NCI-H2107 treated with DMSO at 0.1 percent for 48 hours (cell line): ENCODE measurements around the gene UST.

ENCODE experiments used
- DNase-seq: peaks from one replicate; lab custom pipeline; 2025; ENCODE audit not compliant: unreplicated experiment; lab: John Stamatoyannopoulos, UW

The UST gene

DNA sequence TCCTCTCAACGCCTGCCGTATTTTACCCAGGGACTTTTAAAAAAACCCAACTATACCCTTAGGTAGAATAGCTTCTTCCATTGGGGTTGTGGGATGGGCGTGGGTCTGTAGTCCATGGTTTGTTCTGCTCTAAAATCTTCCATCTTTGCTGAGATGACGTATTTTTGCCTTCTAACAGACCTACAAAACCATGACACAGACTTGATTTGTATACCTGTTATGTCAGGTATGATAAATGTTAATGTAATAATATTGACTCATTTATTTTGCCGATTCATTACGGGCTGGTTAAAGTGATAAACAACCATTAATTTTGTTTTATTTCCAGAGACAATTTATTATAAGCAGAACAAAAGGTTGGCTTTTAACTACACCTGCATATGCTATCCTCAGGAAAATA, 48.7 kb downstream of the UST start:
- no peak for DNase-seq

DNA sequence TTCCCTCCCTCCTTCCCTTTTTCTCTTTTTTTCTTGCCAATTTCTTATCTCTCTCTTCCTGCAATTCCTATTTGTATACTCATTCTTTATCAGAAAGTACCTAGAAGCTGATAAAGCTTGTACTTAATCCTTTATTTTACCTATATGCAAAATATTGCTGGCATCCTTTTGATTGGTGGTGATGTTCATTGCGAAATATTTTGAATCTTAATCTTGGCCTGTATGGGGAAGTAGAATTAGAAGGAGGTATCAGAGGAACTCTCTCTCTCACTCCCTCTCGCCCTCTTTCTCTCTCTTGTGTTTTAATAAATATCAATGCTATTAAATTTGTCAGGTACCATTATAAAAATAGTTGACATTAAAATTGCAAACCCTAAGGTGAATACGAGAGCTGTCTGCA, 52.8 kb downstream of the UST start:
- no peak for DNase-seq

DNA sequence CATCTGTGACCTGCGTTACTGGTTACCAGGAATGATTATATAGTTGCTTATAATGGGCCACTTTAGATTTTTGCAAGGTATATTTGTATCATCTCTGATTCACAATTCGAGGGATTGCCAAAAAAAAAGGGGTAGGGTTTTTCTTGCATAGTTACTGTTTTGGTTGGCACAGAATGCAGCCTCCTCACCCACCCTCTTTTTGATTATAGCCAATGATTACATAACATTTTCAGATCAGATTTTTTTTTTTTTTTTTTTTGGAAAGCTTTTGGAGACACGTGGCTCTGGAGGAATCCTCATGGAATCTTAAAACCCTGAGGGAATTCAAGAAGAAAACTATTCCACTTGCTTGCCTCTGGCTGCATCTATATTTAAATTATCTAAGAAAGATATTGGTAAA, 53.7 kb downstream of the UST start:
- DNase-seq, result no peak

DNA sequence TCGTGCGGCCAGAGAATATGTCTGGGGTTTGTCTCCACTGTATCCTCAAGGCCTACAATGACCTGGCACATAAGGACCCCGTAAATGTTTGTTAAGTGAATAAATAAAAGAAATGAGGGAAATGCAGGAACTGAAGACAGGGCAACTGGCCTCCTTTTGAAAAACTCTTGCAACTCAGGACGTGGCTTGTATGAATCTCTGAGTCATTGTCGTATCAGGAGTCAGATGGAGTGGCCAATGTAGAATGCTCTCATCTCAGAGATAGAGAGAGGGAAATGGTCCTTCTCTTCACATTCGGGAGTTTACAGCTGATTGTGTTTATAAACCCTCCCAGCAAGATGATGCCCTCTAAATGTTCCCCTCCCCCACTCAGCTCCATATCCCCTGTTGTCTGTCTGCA, 57.1 kb downstream of the UST start:
- peak; percentile 15 for DNase-seq

DNA sequence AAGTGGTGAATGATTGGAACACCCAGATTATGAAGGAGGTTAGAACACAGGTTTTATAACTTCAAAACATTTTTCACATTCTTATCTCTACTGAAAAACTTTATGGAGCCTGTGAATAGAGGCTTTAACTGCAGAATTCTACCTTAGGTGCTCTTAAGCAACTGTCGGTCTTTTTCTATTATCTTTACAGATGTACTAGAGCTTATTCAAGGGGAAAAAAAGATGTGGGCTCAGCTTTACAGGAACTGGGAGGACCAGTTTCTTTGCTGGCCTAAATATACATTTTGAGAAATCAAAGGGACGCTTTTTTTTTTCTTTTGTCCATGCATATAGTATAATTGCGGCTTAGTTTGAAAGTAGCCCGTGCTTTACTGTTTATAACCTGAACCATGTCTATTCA, 58.9 kb downstream of the UST start:
- no peak for DNase-seq

DNA sequence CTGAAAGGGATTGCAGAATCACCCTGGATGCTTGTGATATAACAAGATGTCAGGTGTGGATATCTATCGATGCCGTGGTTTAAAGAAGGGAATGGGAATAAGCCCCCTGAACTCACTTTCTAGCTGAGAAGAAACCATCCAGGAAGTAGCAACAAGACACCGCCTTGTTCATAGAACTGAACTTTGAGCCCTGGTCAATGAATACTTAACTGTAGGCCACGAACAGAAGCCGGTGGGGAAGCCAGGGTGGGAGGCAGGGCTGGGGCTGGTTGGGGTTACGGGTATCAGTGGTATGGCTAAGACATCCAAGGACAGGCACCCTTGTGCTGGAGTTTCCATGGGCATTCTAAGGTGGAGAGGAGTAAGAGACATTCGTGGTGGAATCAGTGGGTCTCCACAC, 61.0 kb downstream of the UST start:
- no peak for DNase-seq

DNA sequence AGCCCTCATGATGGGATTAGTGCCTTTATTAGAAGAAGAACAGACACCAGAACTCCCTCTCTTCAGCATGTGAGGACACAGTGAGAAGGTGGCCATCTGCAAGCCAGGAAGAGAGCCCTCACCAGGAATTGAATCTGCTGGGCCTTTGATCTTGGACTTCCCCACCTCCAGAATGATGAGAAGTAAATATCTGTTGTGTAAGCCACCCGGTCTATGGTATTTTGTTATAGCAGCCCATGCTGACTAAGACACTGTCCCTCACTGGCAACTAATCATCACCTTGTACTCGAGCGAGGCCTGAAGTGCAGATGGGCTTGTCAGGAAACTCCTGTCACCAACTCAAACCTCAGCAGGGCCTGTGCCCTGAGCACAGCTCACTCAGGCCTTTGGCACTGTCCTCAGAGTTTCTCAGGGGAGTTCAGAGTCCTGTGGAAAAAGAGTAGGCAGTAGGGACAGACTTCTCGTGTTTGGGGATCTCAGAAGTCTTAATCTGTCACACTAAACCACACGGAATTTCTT, 62.0 kb downstream of the UST start:
- no peak for DNase-seq

DNA sequence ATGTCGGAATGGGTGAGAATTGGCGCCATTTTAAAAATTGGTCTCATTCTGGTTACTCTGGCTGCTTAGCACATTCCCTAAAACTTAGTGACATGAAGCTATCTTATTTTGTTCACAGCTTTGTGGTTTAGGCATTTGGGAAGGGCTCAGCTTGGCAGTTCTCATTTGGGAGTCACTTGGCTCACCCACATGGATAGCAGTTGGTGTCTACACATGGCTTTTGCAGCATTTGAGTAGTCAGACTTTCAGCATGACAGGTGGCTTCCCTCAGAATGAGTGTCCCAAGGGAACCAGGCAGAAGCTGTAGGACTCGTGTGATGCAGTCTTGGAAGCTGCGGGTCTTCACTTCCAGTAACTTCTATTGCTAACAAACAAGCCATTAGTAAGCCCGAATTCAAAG, 64.6 kb downstream of the UST start:
- no peak for DNase-seq

DNA sequence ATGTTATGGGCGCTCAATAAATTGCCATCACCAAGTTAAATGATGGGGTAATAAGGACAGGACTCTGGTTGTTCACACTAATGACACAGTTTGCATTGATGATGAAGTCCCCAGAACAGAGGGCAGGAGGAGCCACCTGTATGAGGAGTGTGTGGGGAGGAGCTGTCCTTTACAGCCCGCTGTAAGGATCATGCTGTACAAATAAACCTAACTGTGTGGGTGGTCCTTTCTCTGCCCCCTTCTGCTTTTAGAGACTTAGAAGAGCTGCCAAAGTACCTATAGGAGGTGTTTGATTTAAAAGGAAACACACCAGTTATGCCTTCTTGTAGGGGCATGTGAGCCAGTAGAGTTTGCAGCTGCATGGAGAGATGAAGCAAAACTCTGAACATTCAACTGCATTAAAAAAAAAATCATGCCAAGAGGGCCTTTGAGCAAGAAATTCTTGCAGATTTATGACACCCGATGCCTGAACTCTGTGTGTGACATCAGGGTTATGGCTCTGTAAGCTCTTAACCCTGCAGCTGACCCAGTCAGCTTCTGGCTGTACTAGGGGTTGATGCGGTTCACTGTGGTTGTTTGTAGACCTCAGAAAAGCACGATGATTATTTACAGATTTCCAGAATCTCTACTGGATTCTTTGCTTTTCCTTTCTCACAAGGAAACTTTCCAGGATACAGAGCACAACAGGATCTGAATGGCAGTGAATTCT, 67.4 kb downstream of the UST start:
- DNase-seq, result no peak

DNA sequence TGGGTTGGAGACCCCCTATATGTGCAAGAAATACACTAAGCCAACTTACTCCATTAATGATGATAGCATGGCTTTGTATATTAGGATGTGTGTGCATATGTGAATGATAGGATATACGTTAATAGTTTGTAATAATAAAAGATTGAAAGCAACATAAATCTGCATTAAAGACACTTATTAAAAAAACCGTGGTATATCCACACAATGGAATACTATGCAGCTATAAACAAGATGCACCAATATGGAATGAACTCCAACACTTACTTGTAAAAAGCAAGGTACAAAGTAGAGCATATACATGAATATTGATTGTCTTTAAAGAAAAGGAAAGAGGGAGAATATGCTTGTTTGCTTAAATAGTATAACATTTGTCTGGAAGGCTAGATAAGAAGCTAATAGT, 68.0 kb downstream of the UST start:
- DNase-seq, result no peak

DNA sequence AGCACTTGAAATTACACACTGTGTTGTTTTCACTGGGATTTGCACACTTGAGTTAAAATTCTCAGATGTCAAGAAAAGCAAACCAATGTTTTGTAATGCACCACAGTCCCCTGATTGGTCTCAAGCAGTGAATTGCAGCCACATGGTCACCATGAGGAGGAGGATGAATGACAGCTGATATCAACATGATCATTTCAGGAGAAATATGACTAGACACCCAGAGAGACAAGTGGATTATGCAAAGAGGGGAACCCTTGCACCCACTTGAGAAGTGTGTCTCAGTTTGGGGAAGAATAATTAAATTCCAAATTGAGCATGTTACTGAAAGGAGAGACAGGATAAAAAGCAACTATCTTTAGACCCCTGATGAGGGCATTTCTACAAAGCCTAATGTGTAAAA, 69.3 kb downstream of the UST start:
- DNase-seq, result no peak

DNA sequence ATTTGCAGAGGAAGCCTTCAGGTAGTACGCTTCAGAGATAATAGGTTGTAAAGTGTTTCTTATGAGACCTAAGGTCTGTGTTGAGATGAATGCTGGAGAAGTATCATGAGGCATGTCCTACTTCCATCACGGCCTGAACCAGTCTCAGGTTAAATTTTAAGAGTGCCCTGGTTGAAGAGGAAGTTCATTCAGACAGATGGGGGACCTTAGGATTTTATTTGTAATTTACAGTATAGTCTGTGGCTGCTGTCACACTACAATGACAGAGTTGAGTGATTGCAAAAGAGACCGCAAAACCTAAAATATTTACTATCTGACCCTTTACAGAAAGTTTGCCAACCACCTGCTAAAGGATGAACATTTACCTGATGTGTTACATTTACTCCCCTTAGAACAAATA, 70.9 kb downstream of the UST start:
- no peak for DNase-seq

DNA sequence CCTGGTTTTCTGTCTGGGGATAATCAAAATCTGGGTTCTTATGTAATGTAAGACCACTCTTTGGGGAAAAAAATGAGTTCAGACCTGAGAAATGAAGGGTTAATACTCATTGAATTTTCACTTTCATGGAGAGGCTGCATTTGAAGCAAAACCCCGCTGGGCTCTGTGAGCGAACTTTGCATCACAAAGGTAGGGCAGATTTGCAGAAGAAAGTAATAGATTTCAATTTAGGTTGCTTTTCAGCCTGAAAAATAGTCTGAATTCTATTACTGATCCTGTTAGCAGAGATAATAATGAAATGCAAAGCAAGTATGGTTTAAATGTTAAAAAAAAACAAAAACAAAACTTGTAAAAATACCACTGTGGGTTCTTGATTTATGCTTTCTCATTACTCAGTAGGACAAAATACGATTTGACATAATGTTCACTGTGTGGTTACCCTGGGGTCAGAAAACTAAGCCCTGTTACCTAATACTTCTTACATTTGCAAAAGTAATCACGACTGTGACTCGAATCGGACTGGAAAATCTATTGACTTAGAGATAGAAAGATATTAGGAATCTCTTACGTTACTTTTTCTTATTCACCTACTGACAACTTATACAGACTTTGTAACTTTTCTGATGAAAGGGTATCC, 72.2 kb downstream of the UST start:
- no peak for DNase-seq

DNA sequence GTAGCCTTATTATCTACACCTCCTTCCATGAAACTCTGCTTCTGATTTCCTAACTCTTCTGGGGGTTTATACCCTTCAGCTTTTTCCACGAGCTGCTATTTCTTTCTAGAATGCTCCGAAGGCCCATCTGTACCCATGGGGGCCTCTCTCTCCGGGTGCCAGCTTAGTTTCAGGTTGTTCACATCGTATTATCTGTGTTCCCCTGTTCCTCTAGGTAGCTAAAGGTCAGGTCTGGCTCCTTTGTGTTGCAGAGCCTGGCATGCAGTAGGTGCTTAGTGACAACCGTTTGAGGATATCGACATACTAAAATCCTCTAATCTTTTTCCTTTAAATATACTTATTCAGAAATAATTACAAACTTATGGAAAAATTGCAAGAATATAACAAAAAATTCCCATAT, 73.0 kb downstream of the UST start:
- DNase-seq, result no peak

DNA sequence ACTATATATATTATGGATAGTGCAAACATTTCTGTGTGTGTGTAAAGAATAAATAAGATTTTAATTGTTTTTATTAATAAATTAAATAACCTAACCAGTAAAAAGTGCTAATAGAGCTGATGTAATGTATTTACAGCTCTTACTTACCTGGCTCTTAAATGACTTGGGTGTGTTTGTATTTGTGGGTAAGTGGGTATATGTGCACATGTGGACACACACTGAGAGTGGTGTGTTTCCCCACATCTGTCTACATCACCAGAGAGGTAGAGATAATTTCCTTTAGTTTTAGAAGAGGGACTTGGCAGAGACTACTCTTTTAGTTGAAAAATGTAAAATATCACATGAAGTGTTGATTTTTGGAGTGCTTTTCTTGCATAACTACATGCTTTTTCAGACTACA, 76.0 kb downstream of the UST start:
- DNase-seq, result no peak

DNA sequence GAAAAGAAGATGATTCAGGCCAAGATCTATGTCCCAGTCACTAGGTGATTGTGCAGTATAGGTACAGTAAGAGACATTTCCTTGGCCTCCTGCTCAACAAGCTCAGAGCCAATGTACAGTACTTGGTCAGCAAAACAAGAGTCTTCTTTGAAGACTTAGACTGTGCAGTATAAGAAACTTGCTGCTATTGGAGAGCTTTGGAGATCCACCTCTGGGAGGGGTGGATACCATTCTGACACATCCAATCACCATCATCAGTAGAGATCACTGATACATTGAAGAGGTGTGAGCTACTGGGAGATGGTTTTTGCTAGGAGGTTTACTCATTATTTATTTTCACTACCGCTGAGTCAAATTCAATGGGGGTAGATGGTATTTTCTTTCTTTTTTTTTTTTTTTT, 77.5 kb downstream of the UST start:
- no peak for DNase-seq

DNA sequence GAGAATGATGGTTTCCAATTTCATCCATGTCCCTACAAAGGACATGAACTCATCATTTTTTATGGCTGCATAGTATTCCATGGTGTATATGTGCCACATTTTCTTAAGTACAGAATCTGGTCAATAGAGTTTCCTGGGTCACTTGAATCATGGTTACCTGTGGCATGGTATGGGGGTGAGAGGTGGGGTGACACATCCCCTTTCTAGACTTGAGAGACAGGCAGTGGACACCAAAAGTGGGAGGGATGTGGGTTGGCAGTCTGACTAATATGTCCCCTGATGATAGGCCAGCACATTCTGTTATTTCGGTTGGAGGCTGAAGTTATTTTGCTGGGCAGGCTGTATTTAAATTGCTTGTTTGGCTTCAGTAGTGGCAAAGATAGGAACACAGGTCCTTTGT, 78.1 kb downstream of the UST start:
- DNase-seq, result no peak

DNA sequence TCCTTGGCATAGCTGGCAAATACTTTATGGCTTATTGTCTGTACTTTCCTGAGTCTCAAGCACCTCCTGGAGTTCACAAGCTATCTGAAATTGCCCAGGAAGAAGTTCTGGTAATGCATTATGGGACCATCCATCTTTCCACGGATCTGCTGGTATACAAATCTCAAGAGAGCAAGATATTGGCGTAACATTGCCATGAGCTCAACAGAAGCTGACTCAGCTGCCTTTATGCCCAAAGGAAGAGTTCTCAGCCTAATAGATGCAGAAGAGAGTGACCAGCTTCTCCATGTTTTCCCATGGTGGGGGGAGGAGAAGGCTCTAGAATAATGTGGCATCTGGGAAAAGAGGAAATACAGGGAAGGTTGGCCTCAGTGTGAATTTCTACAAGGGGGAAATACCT, 78.7 kb downstream of the UST start:
- no peak for DNase-seq

DNA sequence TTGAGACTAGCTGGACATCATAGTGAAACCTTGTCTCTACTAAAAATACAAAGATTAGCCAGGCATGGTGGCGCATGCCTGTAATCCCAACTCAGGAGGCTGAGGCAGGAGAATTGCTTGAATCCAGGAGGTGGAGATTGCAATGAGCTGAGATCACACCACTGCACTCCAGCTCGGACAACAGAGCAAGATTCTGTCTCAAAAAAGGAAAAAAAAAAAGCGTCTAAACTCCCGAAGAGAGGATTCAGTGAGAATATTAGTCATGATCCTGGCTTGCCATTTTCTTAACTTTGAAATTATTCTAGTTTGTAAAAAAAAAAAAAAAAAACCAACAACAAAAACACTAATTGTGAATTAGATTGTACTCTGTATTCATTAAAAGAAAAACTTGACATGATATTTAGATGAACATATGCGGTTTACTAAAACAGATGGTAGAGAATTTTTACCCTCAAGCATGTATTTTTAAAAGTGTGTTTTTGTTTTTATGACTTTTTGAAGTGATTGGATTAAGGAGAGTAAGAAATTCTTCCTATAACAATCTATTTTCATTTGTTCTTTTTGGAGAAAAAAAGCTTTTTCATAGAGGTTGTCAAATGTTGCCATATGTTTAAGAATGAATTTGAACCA, 80.7 kb downstream of the UST start:
- DNase-seq, result no peak

DNA sequence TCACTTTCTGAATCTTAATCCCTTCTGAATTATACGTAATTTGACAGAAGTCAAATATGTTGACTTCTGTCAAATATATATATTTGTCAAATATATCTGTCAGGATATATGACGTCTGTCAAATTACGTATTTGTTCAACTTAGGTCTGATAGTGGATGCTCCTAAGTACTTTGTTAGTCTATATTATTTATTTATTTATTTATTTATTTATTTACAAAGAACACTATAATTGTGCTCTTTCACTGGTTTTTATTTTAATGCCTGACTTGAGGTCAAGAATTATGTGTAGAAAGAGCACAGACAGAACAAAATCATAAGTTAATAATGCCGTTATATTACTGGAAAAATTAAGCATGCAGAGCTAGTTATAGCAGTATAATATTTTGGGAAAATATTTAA, 81.2 kb downstream of the UST start:
- no peak for DNase-seq

DNA sequence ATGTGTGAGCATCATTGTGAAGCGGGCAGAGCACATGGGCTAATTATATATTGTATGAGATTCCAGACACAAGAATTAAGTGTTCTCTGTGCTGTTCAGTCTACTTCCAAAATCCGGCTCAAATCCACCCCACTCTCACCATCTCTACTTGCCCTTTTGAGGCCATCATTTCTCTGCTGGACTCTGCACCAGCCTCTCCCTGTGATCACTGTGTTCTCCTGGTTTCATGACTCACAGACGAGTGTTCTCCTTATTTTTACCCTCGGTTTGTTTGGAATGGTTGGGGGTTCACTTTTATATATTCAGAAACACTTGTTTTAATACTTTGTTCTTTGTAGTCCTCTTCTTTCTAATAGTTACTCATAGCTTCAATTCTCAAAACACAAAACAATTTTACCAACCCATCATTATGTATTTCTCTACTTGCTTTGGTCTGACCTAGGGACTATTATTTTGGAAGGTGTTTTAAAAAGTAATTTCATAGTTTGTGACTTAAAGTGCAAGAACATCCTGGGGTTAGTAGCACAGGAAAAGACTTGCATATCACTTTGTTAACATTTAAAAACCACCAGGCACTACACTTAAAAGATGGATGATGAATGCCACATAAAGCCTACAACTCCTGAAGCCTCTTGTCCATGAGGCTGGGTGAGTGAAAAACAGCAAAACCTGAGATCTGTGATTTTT, 82.7 kb downstream of the UST start:
- no peak for DNase-seq

DNA sequence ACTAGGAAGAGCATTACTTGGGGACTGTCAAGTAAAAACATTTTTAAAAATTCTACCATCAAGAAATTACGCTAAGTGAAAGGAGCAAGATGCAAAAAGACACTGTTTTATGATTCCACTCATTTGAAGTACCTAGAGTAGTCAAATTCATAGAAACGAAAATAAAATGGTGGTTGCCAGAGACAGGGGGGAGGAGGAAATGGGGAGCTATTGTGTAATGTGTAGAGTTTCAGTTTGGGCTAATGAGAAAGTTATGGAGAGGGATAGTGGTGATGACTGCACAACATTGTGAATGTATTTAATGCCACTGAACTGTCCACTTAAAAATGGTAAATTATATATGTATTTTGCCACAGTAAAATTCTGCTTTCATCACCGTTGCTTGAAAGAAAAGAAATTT, 83.8 kb downstream of the UST start:
- DNase-seq, result no peak
